SH-SY5Y (cell line): ENCODE measurements around the gene GBP4.

Source experiments
- GATA2 ChIP-seq: IDR thresholded peaks from 2 replicates; pipeline ENCODE4 v1.6.1; 2011; ENCODE audit warnings: mild to moderate bottlenecking, low read depth, low read length
- GATA3 ChIP-seq: IDR thresholded peaks from 2 replicates; pipeline ENCODE4 v1.6.1; 2011; ENCODE audit warnings: low read depth, mild to moderate bottlenecking, low read length, moderate library complexity

- TF ChIP-seq GATA2 (no peak), GATA3 (no peak)
Measured at GRCh38 chr1:89149976-89150375, 48.8 kb downstream of the GBP4 start.
